ENCODE results near the gene CCNG1. TPM values are rescaled to one million over a fixed set of nuclear protein-coding genes. Genes with fewer than 3 reads are reported as not detected.

Gene CCNG1
- polyA plus RNA-seq, 3 donors, result 13.1 to 48.9 (median 46.0) TPM

DNA sequence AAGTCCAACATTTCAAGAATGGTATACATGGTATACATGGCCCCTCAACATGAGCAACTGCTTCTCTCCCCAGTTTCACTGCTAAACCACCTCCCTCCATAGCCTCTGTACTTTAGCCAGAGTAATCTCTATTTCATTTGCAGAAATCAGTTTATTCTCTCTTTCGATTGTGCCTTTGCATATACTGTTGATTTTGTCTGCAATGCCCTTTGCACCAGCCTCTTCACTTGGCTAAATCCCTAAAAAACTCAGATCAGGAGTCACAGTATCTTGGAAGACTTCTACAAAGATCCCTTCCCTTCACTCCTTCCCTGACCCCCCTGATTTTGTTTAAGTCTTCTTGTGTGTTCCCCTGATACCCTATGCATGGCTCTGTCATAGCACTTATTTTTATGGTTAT lies 4.9 kb upstream of the CCNG1 start:
- 92% methylated on average over 1 of the region's 1 CpG for WGBS (ENCODE audit: insufficient coverage)
- H3K9me3 ChIP-seq (replicated peaks in 1 of 2; ENCODE audit: control insufficient read depth in 1 of 2, insufficient read depth in 1 of 2, low read length in 2 of 2), result no peaks in the 10 kb centered on the region
- no peak for TF ChIP-seq CTCF (IDR thresholded peaks at IDR 0.05)
- H3K4me3 Mint-ChIP-seq, result no peak overlapping the region
- H3K27ac ChIP-seq (ENCODE audit: low read depth in 1 of 2, low read length in 2 of 2), result no peak overlapping the region
- H3K4me3 ChIP-seq (replicated peaks in 1 of 3; ENCODE audit: low read depth in 2 of 3, low read length in 3 of 3), result no peak overlapping the region
- H3K27me3 Mint-ChIP-seq (ENCODE audit: low read depth in 3 of 3), result no peaks in the 10 kb centered on the region
- H2AFZ ChIP-seq (ENCODE audit: insufficient read depth, low read depth, low read length, poor library complexity, severe bottlenecking), result no peak overlapping the region
- H4K20me1 ChIP-seq (ENCODE audit: insufficient read depth, low read length), result no peaks in the 10 kb centered on the region
- no peak overlapping the region for H3K9ac ChIP-seq (ENCODE audit: insufficient read depth, low read length, poor library complexity, severe bottlenecking)
- no peak overlapping the region for H3K4me2 ChIP-seq (replicated peaks; ENCODE audit: extremely low read depth, low read length, poor library complexity, severe bottlenecking)
- intact Hi-C loops (cut with micrococcal nuclease), result no loop called here
- peaks cover 7% of the 10 kb centered on the region for H3K4me1 Mint-ChIP-seq
- H3K27ac Mint-ChIP-seq, result no peak overlapping the region
- no peaks in the 10 kb centered on the region for H3K36me3 Mint-ChIP-seq
- H3K36me3 ChIP-seq (replicated peaks in 1 of 2; ENCODE audit: control insufficient read depth in 1 of 2, insufficient read depth in 2 of 2, low read length in 2 of 2), result no peaks in the 10 kb centered on the region
- no peaks in the 10 kb centered on the region for H3K9me3 Mint-ChIP-seq
- DNase-seq, result no peak
- H3K79me2 ChIP-seq (ENCODE audit: insufficient read depth, low read length), result peaks cover under 1% of the 10 kb centered on the region
- peaks cover 3 to 8% of the 10 kb centered on the region in 2 donors for H3K4me1 ChIP-seq (ENCODE audit: control insufficient read depth in 1 of 2, insufficient read depth in 2 of 2, low read length in 2 of 2)
- H3K27me3 ChIP-seq (ENCODE audit: control insufficient read depth in 2 of 2, insufficient read depth in 2 of 2, low read length in 2 of 2), result no peaks in the 10 kb centered on the region

DNA sequence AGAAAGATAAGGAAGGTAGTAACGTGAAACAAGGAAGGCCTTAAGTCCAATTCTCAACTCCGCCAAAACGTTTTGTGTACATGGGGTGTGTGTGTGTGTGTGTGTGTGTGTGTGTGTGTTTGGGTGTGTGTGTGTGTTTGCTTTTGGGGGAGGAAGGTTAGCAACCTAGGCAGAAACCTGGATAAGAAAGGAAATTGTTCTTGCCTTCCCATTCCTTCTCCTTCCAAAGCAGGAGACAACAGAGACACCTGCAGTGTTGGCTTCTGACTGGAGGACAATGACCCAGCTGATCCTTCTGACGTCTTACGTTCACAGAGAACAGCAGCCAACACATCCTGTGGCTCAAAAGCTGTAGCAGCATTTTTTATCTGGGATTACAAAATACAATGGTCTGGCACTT lies 4.1 kb upstream of the CCNG1 start:
- TF ChIP-seq CTCF (IDR thresholded peaks at IDR 0.05), result no peak
- peaks cover 8% of the 10 kb centered on the region for H3K79me2 ChIP-seq (ENCODE audit: insufficient read depth, low read length)
- H3K9ac ChIP-seq (ENCODE audit: insufficient read depth, low read length, poor library complexity, severe bottlenecking), result no peak overlapping the region
- Mint-ChIP-seq H3K9me3 (no peaks in the 10 kb centered on the region), H3K4me3 (no peak overlapping the region), H3K27ac (no peak overlapping the region), H3K27me3 (ENCODE audit: low read depth in 3 of 3) (no peaks in the 10 kb centered on the region), H3K4me1 (peaks cover 12% of the 10 kb centered on the region), H3K36me3 (no peaks in the 10 kb centered on the region)
- no peak overlapping the region for H2AFZ ChIP-seq (ENCODE audit: insufficient read depth, low read depth, low read length, poor library complexity, severe bottlenecking)
- no peaks in the 10 kb centered on the region for H4K20me1 ChIP-seq (ENCODE audit: insufficient read depth, low read length)
- no peak overlapping the region for H3K4me2 ChIP-seq (replicated peaks; ENCODE audit: extremely low read depth, low read length, poor library complexity, severe bottlenecking)
- 77% methylated on average over 5 of the region's 5 CpGs for WGBS (ENCODE audit: insufficient coverage)
- H3K9me3 ChIP-seq (replicated peaks in 1 of 2; ENCODE audit: control insufficient read depth in 1 of 2, insufficient read depth in 1 of 2, low read length in 2 of 2), result no peaks in the 10 kb centered on the region
- peaks cover 9 to 13% of the 10 kb centered on the region in 2 donors for H3K4me1 ChIP-seq (ENCODE audit: control insufficient read depth in 1 of 2, insufficient read depth in 2 of 2, low read length in 2 of 2)
- no peaks in the 10 kb centered on the region for H3K36me3 ChIP-seq (replicated peaks in 1 of 2; ENCODE audit: control insufficient read depth in 1 of 2, insufficient read depth in 2 of 2, low read length in 2 of 2)
- H3K27me3 ChIP-seq (ENCODE audit: control insufficient read depth in 2 of 2, insufficient read depth in 2 of 2, low read length in 2 of 2), result no peaks in the 10 kb centered on the region
- H3K27ac ChIP-seq (ENCODE audit: low read depth in 1 of 2, low read length in 2 of 2), result no peak overlapping the region
- DNase-seq, result no peak
- no peak overlapping the region for H3K4me3 ChIP-seq (replicated peaks in 1 of 3; ENCODE audit: low read depth in 2 of 3, low read length in 3 of 3)
- intact Hi-C loops (cut with micrococcal nuclease), result no loop called here

Measured in CD14-positive monocyte (primary cell).